Measurements from ENCODE around the gene BCHE.

Gene BCHE

DNA sequence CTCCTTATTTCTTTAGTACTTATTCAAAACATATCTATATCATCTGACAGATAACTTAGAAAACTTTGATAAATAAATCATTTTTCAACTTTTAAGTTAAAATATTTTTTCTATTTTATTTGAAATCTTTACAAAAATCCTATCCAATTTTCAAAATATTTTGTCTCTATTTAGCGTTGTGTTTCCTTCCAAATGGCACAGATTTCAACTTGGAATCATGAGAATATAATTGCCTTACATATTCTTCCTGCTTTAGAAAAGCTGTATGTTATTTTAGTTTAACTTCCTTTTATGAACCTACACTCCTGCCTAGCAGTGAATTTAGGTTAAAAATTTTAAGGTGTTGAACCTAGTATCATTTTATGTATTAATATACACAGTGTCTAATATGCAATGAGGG lies 38.2 kb downstream of the BCHE start:
- Mint-ChIP-seq H3K27ac (no peak overlapping the region), H3K4me3 (no peak overlapping the region), H3K36me3 (ENCODE audit: low read depth) (no peaks in the 10 kb centered on the region), H3K4me1 (ENCODE audit: low read depth) (no peaks in the 10 kb centered on the region), H3K9me3 (peaks cover 4% of the 10 kb centered on the region), H3K27me3 (no peaks in the 10 kb centered on the region)

DNA sequence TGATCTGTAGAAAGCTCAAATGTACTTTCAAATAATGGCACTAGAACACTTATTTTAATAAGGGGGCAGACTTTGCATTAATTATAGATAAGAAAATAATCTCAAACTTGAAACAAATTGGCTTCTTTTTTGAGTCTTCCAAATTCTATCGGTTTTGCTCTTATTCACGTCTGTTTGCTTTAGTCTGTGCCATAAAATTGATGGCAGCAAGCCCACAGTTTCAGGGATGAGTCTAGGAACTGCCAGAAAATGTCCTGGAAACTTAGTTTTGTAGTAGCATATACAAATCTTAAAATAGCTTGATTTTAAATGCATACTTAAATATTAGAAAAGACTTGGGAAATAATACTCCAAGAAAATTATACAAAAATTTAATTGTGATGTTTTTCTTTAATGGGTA lies 39.7 kb downstream of the BCHE start:
- no peak overlapping the region for H3K4me3 Mint-ChIP-seq
- no peaks in the 10 kb centered on the region for H3K27me3 Mint-ChIP-seq
- peaks cover 7% of the 10 kb centered on the region for H3K9me3 Mint-ChIP-seq
- no peaks in the 10 kb centered on the region for H3K4me1 Mint-ChIP-seq (ENCODE audit: low read depth)
- H3K27ac Mint-ChIP-seq: no peak overlapping the region
- no peaks in the 10 kb centered on the region for H3K36me3 Mint-ChIP-seq (ENCODE audit: low read depth)

DNA sequence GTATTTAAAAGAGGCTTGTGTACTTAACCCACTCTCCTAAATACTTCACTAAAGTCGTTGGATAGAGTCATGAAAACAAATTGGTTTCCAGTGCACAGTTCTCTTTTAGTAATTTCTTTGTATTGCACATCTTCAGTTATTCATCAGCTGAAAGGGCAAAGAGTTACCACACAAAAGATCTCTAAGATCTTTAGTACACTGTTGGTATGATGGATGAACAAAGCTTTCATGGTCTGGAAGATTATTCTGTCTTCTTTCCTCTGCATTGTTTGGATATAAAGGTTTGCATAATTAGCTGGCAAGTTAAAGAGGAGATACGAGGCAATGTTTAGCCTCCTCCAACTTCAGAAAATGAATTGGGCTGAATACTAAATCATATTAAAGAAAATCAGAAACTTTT lies 40.5 kb downstream of the BCHE start:
- H3K36me3 Mint-ChIP-seq (ENCODE audit: low read depth): no peaks in the 10 kb centered on the region
- H3K4me3 Mint-ChIP-seq: no peak overlapping the region
- no peaks in the 10 kb centered on the region for H3K4me1 Mint-ChIP-seq (ENCODE audit: low read depth)
- H3K27me3 Mint-ChIP-seq: no peaks in the 10 kb centered on the region
- H3K9me3 Mint-ChIP-seq: peaks cover 7% of the 10 kb centered on the region
- H3K27ac Mint-ChIP-seq: no peak overlapping the region

DNA sequence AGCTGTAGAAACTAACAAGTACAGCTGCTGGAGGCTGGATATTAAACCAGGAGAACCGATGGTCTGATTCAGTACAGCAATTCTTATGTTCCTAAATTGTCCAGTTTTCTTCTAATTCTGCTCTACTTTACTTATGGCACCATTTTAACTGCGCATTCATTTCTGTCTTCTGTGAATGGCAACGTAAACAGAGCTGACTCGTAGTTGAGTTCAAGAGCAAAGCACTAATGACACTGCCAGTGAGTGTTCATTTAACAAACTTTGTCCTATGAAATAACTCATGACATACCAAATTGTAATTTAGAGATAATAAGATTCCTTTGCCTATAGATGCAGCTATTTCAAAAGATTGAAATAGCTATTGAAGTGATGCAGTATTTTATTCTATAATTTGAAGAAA lies 48.7 kb downstream of the BCHE start:
- Mint-ChIP-seq H3K4me3 (no peak overlapping the region), H3K36me3 (ENCODE audit: low read depth) (no peaks in the 10 kb centered on the region), H3K9me3 (peaks cover 4% of the 10 kb centered on the region), H3K27ac (no peak overlapping the region), H3K4me1 (ENCODE audit: low read depth) (no peaks in the 10 kb centered on the region), H3K27me3 (no peaks in the 10 kb centered on the region)

DNA sequence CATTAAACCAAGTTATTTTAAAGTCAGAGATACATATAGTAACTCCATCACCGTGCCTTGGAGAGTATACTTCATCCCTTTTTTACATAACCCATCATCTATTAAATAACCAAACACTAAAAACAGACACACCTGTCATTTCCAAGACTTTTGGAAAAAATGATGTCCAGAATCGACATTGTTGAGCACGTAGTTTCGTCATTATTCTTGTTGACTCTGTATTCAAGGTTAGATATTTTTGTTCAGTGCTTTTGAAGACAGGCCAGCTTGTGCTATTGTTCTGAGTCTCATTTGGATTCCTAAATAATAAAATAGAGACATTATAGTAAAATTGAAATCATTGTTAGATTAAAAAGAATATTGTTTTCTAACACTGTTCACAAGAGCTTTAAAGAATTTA lies 51.2 kb downstream of the BCHE start:
- no peak overlapping the region for H3K27ac Mint-ChIP-seq
- H3K36me3 Mint-ChIP-seq (ENCODE audit: low read depth): no peaks in the 10 kb centered on the region
- H3K27me3 Mint-ChIP-seq: no peaks in the 10 kb centered on the region
- no peaks in the 10 kb centered on the region for H3K4me1 Mint-ChIP-seq (ENCODE audit: low read depth)
- no peak overlapping the region for H3K4me3 Mint-ChIP-seq
- H3K9me3 Mint-ChIP-seq: no peaks in the 10 kb centered on the region

- H3K36me3 Mint-ChIP-seq (ENCODE audit: low read depth): no peaks in the 10 kb centered on the region
- H3K9me3 Mint-ChIP-seq: no peaks in the 10 kb centered on the region
- no peak overlapping the region for H3K27ac Mint-ChIP-seq
- H3K4me3 Mint-ChIP-seq: no peak overlapping the region
- H3K4me1 Mint-ChIP-seq (ENCODE audit: low read depth): no peaks in the 10 kb centered on the region
- H3K27me3 Mint-ChIP-seq: no peaks in the 10 kb centered on the region
Observed at GRCh38 chr3:165784337-165784736, 52.9 kb downstream of the BCHE start.

- Mint-ChIP-seq H3K4me3 (no peak overlapping the region), H3K27ac (no peak overlapping the region), H3K27me3 (no peaks in the 10 kb centered on the region), H3K4me1 (ENCODE audit: low read depth) (no peaks in the 10 kb centered on the region), H3K9me3 (no peaks in the 10 kb centered on the region), H3K36me3 (ENCODE audit: low read depth) (no peaks in the 10 kb centered on the region)
Observed at GRCh38 chr3:165783383-165783782, 53.8 kb downstream of the BCHE start.

GRCh38 chr3:165778891-165779290 lies 58.3 kb downstream of the BCHE start:
- Mint-ChIP-seq H3K36me3 (ENCODE audit: low read depth) (no peaks in the 10 kb centered on the region), H3K27ac (no peak overlapping the region), H3K4me3 (no peak overlapping the region), H3K9me3 (no peaks in the 10 kb centered on the region), H3K27me3 (no peaks in the 10 kb centered on the region), H3K4me1 (ENCODE audit: low read depth) (no peaks in the 10 kb centered on the region)

- Mint-ChIP-seq H3K36me3 (ENCODE audit: low read depth) (no peaks in the 10 kb centered on the region), H3K4me3 (no peak overlapping the region), H3K27me3 (no peaks in the 10 kb centered on the region), H3K9me3 (no peaks in the 10 kb centered on the region), H3K27ac (no peak overlapping the region), H3K4me1 (ENCODE audit: low read depth) (no peaks in the 10 kb centered on the region)
Observed at GRCh38 chr3:165778456-165778855, 58.8 kb downstream of the BCHE start.

DNA sequence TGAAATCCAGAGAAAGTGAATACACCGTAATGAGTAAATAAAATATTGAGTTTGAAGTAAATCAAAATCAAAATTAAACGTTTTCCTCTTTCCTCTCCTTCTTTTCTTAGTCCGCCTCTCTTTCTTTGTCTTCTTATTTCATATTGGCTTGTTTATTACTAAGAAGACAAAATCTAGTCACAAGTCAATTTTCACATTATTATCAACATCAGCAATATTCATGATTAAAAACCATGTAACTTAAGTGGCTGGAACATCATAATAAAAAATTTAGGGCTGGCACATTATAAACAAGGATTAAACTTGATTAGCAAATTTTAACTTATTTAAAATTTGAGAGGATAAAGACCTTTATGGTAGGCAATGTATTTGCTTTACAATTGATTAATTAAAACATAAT lies 61.4 kb downstream of the BCHE start:
- Mint-ChIP-seq H3K9me3 (no peaks in the 10 kb centered on the region), H3K27me3 (no peaks in the 10 kb centered on the region), H3K4me3 (no peak overlapping the region), H3K27ac (no peak overlapping the region), H3K36me3 (ENCODE audit: low read depth) (no peaks in the 10 kb centered on the region), H3K4me1 (ENCODE audit: low read depth) (no peaks in the 10 kb centered on the region)

DNA sequence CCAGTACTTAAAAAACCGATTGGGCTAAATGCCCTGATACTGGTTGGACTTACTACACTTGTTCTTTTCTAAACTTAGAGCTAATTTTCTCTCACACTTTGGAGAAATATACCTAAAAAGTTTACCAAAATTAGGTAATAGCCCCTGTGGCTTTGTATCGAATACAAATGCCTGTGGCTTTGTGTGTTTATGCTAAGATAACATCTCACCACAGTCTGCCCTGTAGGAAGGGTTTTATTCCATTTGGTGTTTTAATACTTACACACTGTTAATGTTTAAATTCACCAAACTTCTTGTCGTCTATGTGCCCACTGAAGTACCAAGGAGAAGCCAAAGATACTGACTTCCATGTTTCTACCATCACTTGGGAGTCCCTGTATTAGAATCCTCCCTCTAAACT lies 66.4 kb downstream of the BCHE start:
- H3K27me3 Mint-ChIP-seq: no peaks in the 10 kb centered on the region
- H3K36me3 Mint-ChIP-seq (ENCODE audit: low read depth): no peaks in the 10 kb centered on the region
- no peaks in the 10 kb centered on the region for H3K4me1 Mint-ChIP-seq (ENCODE audit: low read depth)
- H3K4me3 Mint-ChIP-seq: no peak overlapping the region
- peaks cover 12% of the 10 kb centered on the region for H3K9me3 Mint-ChIP-seq
- no peak overlapping the region for H3K27ac Mint-ChIP-seq

- no peaks in the 10 kb centered on the region for H3K36me3 Mint-ChIP-seq (ENCODE audit: low read depth)
- no peaks in the 10 kb centered on the region for H3K4me1 Mint-ChIP-seq (ENCODE audit: low read depth)
- H3K4me3 Mint-ChIP-seq: no peak overlapping the region
- H3K27ac Mint-ChIP-seq: no peak overlapping the region
- H3K27me3 Mint-ChIP-seq: no peaks in the 10 kb centered on the region
- H3K9me3 Mint-ChIP-seq: peaks cover 12% of the 10 kb centered on the region
Observed at GRCh38 chr3:165768680-165769079, 68.5 kb downstream of the BCHE start.

DNA sequence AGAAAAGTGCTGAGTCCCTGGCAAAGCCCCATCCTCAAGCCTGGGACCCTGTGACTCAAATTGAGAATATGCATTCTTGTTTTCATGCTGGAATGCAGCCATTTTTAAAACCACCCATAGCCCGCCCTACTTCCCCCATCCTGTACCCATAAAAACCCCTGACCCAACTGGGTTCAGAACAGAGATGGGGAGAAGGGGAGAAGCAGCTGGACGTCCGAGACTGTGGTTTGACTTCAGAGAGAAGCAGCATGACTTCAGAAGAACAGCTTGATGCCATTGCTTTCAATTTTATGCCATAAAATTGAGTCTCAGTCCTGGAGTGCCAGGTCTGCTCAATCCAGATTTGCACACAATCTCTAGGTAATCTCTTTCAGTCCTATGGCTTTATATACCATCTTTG lies 78.2 kb downstream of the BCHE start:
- H3K4me1 Mint-ChIP-seq (ENCODE audit: low read depth): no peaks in the 10 kb centered on the region
- no peaks in the 10 kb centered on the region for H3K27me3 Mint-ChIP-seq
- no peak overlapping the region for H3K27ac Mint-ChIP-seq
- no peaks in the 10 kb centered on the region for H3K36me3 Mint-ChIP-seq (ENCODE audit: low read depth)
- peaks cover 4% of the 10 kb centered on the region for H3K9me3 Mint-ChIP-seq
- no peak overlapping the region for H3K4me3 Mint-ChIP-seq

GRCh38 chr3:165755571-165755970 lies 81.7 kb downstream of the BCHE start:
- Mint-ChIP-seq H3K4me3 (no peak overlapping the region), H3K27me3 (no peaks in the 10 kb centered on the region), H3K4me1 (ENCODE audit: low read depth) (no peaks in the 10 kb centered on the region), H3K27ac (no peak overlapping the region), H3K36me3 (ENCODE audit: low read depth) (no peaks in the 10 kb centered on the region), H3K9me3 (no peaks in the 10 kb centered on the region)

DNA sequence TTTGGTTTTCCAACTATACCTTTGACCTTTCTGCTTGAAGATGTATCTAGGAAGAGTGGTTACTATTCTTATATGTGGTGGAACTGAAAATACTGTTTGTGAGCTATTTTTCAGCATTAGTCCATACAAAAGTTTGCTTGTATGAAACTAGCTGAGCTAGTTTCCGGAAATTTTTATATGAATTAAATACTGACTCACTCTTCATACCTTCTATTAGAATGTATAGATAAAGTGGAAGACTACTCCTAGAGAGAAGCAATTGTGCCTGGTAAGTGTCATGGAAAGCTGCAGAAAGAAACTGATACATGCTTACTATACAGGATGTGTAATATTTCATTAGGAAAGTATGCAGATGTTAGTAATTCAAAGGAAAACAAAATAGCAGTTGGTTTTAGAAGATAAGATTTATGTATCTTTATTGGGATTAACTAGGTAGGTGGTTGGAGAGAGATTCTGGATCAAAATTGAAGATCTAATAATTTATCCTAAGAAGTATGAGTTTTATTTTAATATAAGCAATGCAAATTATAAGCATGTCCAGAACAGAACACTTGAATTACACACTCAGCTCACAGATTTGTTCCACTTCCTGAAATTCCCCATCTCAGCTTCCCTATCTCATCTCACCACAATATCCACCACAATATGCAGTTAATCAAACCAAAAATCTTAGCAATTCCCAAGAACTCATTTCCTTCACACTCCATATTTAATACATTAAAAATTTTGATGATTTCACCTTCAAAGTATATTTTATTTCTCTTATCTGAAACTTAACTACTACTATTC lies 82.8 kb downstream of the BCHE start:
- Mint-ChIP-seq H3K27ac (no peak overlapping the region), H3K36me3 (ENCODE audit: low read depth) (no peaks in the 10 kb centered on the region)

GRCh38 chr3:165753560-165753959 lies 83.7 kb downstream of the BCHE start:
- H3K27me3 Mint-ChIP-seq: no peaks in the 10 kb centered on the region
- no peak overlapping the region for H3K27ac Mint-ChIP-seq
- no peaks in the 10 kb centered on the region for H3K4me1 Mint-ChIP-seq (ENCODE audit: low read depth)
- no peak overlapping the region for H3K4me3 Mint-ChIP-seq
- H3K36me3 Mint-ChIP-seq (ENCODE audit: low read depth): no peaks in the 10 kb centered on the region
- no peaks in the 10 kb centered on the region for H3K9me3 Mint-ChIP-seq

More for the DNA sequence above, 82.8 kb downstream of the BCHE start:
- no peaks in the 10 kb centered on the region for H3K27me3 Mint-ChIP-seq
- no peak overlapping the region for H3K4me3 Mint-ChIP-seq
- no peaks in the 10 kb centered on the region for H3K9me3 Mint-ChIP-seq
- H3K4me1 Mint-ChIP-seq (ENCODE audit: low read depth): no peaks in the 10 kb centered on the region
